HG02623 (cell line): ENCODE data around the gene MAML2.
"Not testable (repeated sequence)": the region's sequence is repeated elsewhere in the genome, so short reads cannot be mapped to it uniquely, and the experiment has no call there.

Source experiments
- ATAC-seq: cut with Tn5 transposase; IDR thresholded peaks from one replicate; pipeline ENCODE4 v1.9.1; 2021; ENCODE audit warnings: moderate library complexity; ENCODE audit not compliant: unreplicated experiment

Gene MAML2

DNA sequence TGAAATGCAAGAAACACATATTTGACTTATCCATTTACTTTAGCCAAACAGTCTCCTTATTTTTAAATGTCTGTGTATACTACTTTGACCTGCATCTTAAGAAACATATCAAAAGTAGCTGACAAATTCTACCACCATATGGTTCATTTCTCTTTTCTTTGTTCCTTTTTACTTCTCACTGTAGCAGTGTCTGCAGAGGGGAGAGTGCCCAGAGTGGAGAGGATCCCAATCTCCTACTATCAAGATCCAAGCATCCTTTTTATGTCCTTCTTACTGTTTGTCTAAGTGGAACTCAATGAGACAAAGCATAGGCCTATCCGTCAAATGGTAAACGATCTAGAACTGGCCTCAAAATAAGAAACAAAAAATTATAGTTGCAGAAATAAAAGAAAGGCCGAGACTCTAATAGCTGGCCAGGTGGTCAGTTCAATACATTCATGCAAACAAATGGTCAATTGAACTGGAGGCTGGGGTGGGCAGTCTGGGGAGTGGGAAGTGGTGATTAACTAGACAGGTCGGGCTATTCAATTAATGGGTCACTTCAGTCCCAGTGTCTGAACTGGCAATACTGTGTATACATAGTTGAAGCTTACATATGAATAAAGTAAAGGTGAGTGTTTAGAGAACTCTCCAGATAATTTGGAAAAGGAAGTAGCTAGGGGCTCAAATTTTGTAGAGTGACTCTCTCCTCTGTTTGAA lies 149.1 kb downstream of the MAML2 start:
- ATAC-seq: no peak

DNA sequence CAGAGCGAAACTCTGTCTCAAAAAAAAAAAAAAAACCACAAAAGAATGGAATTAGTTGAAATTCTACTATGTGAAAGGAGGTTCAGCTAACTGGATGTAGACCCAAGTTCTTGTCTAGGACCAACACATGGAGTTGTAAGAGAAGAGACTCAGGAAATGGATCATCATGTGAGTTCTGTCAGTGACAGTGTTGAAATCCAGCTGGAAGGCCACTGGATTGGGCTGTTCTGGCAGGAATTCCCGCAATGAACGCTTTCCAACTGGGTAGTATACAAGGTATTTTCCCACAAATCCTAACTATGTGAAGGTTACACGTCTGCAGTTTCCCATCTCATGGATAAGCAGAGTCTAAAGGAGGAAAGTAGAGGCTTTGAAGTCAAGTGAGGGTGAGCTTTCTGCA lies 151.2 kb downstream of the MAML2 start:
- ATAC-seq: no peak

- no peak for ATAC-seq
Observed at GRCh38 chr11:96189351-96189750, 153.6 kb downstream of the MAML2 start.

GRCh38 chr11:96188243-96189006 lies 154.6 kb downstream of the MAML2 start:
- ATAC-seq: peak; percentile 42

GRCh38 chr11:96187822-96188221 lies 155.2 kb downstream of the MAML2 start:
- ATAC-seq: no peak

- no peak for ATAC-seq
Observed at GRCh38 chr11:96186806-96187205, 156.2 kb downstream of the MAML2 start.

- peak; percentile 66 for ATAC-seq
Observed at GRCh38 chr11:96185220-96185768, 157.7 kb downstream of the MAML2 start.

DNA sequence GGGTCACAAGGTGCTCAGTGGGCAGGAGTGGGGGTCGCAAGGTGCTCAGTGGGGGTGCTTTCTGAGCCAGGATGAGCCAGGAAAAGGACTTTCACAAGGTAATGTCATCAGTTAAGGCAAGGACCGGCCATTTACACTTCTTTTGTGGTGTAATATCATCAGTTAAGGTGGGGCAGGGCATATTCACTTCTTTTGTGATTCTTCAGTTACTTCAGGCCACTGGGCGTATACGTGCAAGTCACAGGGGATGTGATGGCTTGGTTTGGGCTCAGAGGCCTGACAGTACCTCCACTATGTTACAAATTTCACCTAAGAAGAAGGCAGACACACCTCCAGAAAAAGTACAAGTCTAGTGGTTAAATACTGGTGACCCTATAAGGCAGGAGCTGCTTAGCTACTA lies 162.1 kb downstream of the MAML2 start:
- ATAC-seq: not testable (repeated sequence)

- ATAC-seq: no peak
Observed at GRCh38 chr11:96180341-96180740, 162.7 kb downstream of the MAML2 start.

DNA sequence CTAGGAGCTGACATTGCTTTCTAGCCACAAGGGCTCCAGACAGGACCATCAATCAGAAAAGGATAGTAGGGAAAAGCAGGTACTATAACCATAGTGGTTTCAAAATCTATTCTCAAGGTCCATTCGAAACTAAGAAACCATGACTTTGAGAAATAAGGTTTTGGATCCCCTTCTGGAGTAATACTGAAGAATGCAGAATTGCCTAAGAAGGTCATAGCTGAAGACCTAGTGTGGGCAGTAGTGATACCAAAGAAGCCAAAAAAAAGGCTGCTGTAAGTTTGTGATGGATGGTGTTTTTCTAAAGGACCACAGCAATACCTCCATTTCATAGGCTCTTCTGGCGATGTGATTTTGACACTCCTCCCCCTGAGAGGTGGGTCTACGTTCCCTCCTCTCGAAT lies 163.1 kb downstream of the MAML2 start:
- no peak for ATAC-seq

- ATAC-seq: no peak
Observed at GRCh38 chr11:96178887-96179279, 164.1 kb downstream of the MAML2 start.

- no peak for ATAC-seq
Observed at GRCh38 chr11:96178049-96178886, 164.7 kb downstream of the MAML2 start.

DNA sequence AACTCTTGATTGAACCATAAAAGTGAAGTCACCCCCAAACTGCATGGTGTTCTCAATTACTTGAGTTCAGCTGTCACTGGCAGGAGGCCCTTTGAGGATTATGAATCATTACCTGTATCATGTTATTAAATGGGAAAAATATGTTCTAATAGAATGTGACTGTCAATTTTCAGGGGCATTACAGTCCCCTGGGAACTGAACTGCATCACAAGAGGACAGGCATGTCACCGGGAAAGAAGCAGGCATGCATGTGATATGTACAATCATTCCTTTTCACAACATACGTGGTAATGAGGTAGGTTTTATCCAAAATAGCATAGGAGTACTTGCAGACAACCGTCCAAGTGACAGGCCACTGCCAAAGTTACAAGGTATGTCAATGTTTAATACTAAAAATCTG lies 165.8 kb downstream of the MAML2 start:
- no peak for ATAC-seq

GRCh38 chr11:96173906-96174305 lies 169.1 kb downstream of the MAML2 start:
- ATAC-seq: no peak

DNA sequence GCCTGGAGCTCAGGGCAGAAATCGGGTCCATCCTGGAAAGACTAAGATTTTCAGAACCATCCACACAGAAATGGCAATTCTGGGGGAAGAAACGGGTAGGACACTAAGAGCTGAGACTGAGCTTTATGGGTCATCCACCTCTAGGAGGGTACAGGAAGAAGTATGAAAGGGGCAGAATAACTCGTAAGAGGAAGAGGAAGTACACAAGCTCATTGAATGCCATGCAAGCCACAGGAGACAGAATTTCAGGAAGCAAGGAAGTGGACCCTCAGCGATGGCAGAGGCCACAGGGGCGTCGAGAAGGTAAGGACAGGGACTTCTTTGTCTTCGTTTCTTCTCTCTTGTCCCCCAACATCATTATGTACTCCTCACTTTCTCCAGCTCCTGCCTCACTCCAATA lies 169.6 kb downstream of the MAML2 start:
- ATAC-seq: no peak

DNA sequence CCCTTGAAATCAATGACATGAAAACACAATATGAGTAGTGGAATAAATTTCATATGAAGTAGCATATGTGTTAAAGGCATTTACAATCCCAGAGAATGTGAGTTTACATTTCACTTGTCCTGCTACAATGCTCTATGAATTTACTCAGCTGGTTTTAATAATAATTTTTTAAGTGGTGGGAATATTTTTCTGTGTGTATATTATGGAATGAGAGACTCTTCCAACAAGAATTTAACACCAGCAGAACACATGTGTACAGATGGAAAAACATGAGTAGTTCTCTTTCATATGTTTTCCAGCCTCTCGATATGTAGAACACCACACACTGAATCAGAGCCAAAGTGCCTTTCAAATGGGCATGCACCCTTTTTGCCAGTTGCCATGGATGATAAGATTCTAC lies 170.4 kb downstream of the MAML2 start:
- ATAC-seq: no peak

GRCh38 chr11:96169250-96169649 lies 173.7 kb downstream of the MAML2 start:
- ATAC-seq: no peak

GRCh38 chr11:96168623-96169022 lies 174.4 kb downstream of the MAML2 start:
- no peak for ATAC-seq

DNA sequence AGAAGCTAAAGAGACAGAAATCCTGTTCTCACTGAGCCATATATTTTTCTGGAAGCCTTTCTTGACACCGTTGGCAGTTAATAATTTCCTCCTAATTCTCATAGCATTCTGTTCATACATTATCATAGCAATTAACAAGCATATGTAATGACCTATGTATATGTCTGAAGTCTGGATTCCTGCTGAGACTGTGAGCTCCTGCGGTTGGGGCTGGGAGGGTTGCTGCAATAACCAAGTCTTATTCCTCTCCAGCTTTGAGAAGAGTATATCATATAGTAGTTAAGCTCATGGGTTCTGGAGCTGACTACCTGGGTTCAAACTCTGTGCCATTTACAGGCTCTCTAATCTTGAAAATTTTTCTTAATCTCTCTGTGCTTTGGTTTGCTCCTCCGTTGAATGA lies 175.2 kb downstream of the MAML2 start:
- no peak for ATAC-seq

DNA sequence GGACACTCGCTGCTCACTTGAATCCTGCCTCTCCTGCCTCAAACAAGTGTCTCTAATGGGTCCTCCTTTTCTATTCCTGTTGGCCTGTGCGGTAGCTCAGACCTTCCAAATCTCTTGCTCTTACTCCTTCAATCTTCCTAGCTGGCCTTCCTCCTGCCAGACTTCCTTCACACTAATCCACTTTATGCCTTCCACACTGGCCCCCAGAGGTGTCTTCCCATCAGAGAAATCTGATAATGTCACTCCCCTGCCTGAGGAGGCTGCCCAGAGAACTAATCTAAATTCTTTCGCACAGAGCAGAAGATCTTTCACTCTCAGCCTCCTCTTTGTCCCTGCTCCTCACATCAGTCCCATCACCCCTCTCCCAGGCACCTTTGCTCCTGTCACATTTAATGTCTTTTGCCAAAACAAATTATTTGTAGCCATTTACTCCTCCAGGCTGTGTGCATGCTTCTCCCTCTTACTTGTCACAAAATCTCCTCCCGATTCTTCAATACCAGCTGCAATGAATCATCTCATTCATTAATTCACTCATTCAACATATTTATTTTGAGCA lies 175.7 kb downstream of the MAML2 start:
- no peak for ATAC-seq
